Neural cell (in vitro differentiated cells): ENCODE measurements around the gene ZNF497. TPM values are rescaled to one million over a fixed set of nuclear protein-coding genes. Genes with fewer than 3 reads are reported as not detected.

ENCODE experiments used
- H2AFZ ChIP-seq: fragments of 200-600, 300-800 bp; sonication (generic), shearing (Covaris generic); 2 replicates; pipeline ENCODE4 v1.6.0; 2014; ENCODE audit warnings: low read depth, mild to moderate bottlenecking, antibody characterized with exemption, low read length, moderate library complexity
- H3F3A ChIP-seq: fragments of 200-600 bp; shearing (Covaris generic); 2 replicates; pipeline ENCODE4 v1.6.1; 2016; ENCODE audit warnings: mild to moderate bottlenecking, moderate library complexity, mixed read lengths, antibody characterized with exemption, low read length; ENCODE audit not compliant: insufficient read depth, poor library complexity, severe bottlenecking
- H3K27ac ChIP-seq: fragments of 200-600, 300-800 bp; sonication (generic), shearing (Covaris generic); 2 replicates; pipeline ENCODE4 v1.5.1; 2014; ENCODE audit warnings: mild to moderate bottlenecking, low read length, moderate library complexity
- H3K27me3 ChIP-seq: fragments of 300-800, 200-600 bp; sonication (generic), shearing (Covaris generic); 2 replicates; pipeline ENCODE4 v1.6.0; 2014; ENCODE audit warnings: mild to moderate bottlenecking, low read depth, low read length, moderate library complexity; ENCODE audit not compliant: insufficient read depth
- H3K36me3 ChIP-seq: fragments of 300-800, 200-600 bp; sonication (generic), shearing (Covaris generic); 2 replicates; pipeline ENCODE4 v1.5.1; 2014; ENCODE audit warnings: mild to moderate bottlenecking, antibody characterized with exemption, low read length, moderate library complexity; ENCODE audit not compliant: insufficient read depth
- H3K4me2 ChIP-seq: fragments of 300-800, 200-600 bp; sonication (generic), shearing (Covaris generic); 2 replicates; pipeline ENCODE4 v1.6.0; 2014; ENCODE audit warnings: mild to moderate bottlenecking, low read length
- H3K4me3 ChIP-seq: fragments of 300-800, 200-600 bp; sonication (generic), shearing (Covaris generic); 2 replicates; pipeline ENCODE4 v1.5.1; 2014; ENCODE audit warnings: mild to moderate bottlenecking, low read length, moderate library complexity
- H3K79me2 ChIP-seq: fragments of 200-600 bp; shearing (Covaris generic); replicated peaks from 2 replicates; pipeline ENCODE4 v1.6.0; 2014; ENCODE audit warnings: mild to moderate bottlenecking, low read length, moderate library complexity; ENCODE audit not compliant: insufficient read depth
- H3K9ac ChIP-seq: fragments of 300-800, 200-600 bp; sonication (generic), shearing (Covaris generic); 2 replicates; pipeline ENCODE4 v1.6.1; 2016; ENCODE audit warnings: mild to moderate bottlenecking, low read length, mixed read lengths
- H3K9me2 ChIP-seq: fragments of 200-600 bp; shearing (Covaris generic); 2 replicates; pipeline ENCODE4 v1.6.1; 2016; ENCODE audit warnings: mild to moderate bottlenecking, low read length, mixed read lengths; ENCODE audit not compliant: insufficient read depth
- H3K9me3 ChIP-seq: fragments of 200-600, 300-800 bp; sonication (generic), shearing (Covaris generic); 2 replicates; pipeline ENCODE4 v1.6.1; 2016; ENCODE audit warnings: mild to moderate bottlenecking, mixed run types, low read length, moderate library complexity, mixed read lengths
- H4K20me1 ChIP-seq: fragments of 200-600 bp; shearing (Covaris generic); 2 replicates; pipeline ENCODE4 v1.6.1; 2016; ENCODE audit warnings: mild to moderate bottlenecking, mixed run types; ENCODE audit not compliant: insufficient read depth
- CTCF ChIP-seq: fragments of 450-650 bp; IDR thresholded peaks from 2 replicates; pipeline ENCODE4 v1.5.1; 2014; ENCODE audit warnings: antibody characterized with exemption, mild to moderate bottlenecking, moderate library complexity; ENCODE audit not compliant: poor library complexity, severe bottlenecking
- EP300 ChIP-seq: fragments of 450-650 bp; conservative IDR thresholded peaks from 2 replicates; pipeline ENCODE4 v1.6.1; 2014; ENCODE audit warnings: antibody characterized with exemption, mild to moderate bottlenecking, moderate library complexity; ENCODE audit not compliant: poor library complexity, severe bottlenecking
- EZH2 ChIP-seq: fragments of 200-600, 300-800 bp; shearing (Covaris generic), sonication (generic); IDR thresholded peaks from 2 replicates; pipeline ENCODE4 v1.6.1; 2014; ENCODE audit warnings: antibody characterized with exemption, low read length, borderline replicate concordance, mild to moderate bottlenecking; ENCODE audit not compliant: insufficient read depth, poor library complexity, severe bottlenecking
- MXI1 ChIP-seq: fragments of 450-650 bp; conservative IDR thresholded peaks from 2 replicates; pipeline ENCODE4 v1.6.1; 2014; ENCODE audit warnings: antibody characterized with exemption, mild to moderate bottlenecking; ENCODE audit not compliant: poor library complexity, severe bottlenecking
- RAD21 ChIP-seq: fragments of 450-650 bp; conservative IDR thresholded peaks from 2 replicates; pipeline ENCODE4 v1.6.1; 2014; ENCODE audit warnings: antibody characterized with exemption, mild to moderate bottlenecking, moderate library complexity
- REST ChIP-seq: IDR thresholded peaks from 2 replicates; pipeline ENCODE4 v1.6.1; 2012; ENCODE audit warnings: borderline replicate concordance
- SMC3 ChIP-seq: fragments of 450-650 bp; conservative IDR thresholded peaks from 2 replicates; pipeline ENCODE4 v1.6.1; 2014; ENCODE audit warnings: antibody characterized with exemption, mild to moderate bottlenecking, moderate library complexity; ENCODE audit not compliant: poor library complexity
- TAF1 ChIP-seq: IDR thresholded peaks from 2 replicates; pipeline ENCODE4 v1.6.1; 2012; ENCODE audit warnings: low read depth
- polyA plus RNA-seq: library from polyadenylated mRNA; depleted of rRNA; stranded (reverse); fragments of >200 nt; gene quantifications from 2 replicates; pipeline ENCODE4 v1.2.3, GENCODE V29; 2014

The ZNF497 gene
- polyA plus RNA-seq, 1 donor from 2014 or later: 13.7 TPM

- Histone ChIP-seq H3K27ac (no peak overlapping the region), H3K4me3 (no peak overlapping the region)
- TF ChIP-seq REST (no peak), SMC3 (no peak), TAF1 (no peak), EP300 (no peak), RAD21 (no peak), EZH2 (no peak), MXI1 (no peak), CTCF (no peak)
Observed at GRCh38 chr19:58366585-58367430, 4.3 kb upstream of the ZNF497 start.

GRCh38 chr19:58364146-58364545 lies 1.6 kb upstream of the ZNF497 start:
- Histone ChIP-seq H3K9me2 (no peaks in the 10 kb centered on the region), H3K4me3 (no peak overlapping the region), H3K27me3 (no peaks in the 10 kb centered on the region), H3K4me2 (no peak overlapping the region), H3K9me3 (no peaks in the 10 kb centered on the region), H2AFZ (no peak overlapping the region), H4K20me1 (no peaks in the 10 kb centered on the region), H3K27ac (no peak overlapping the region), H3K36me3 (no peaks in the 10 kb centered on the region), H3K79me2 (no peaks in the 10 kb centered on the region), H3F3A (peaks cover 5% of the 10 kb centered on the region), H3K9ac (no peak overlapping the region)
- no peak for TF ChIP-seq CTCF

More at GRCh38 chr19:58366585-58367430, 4.3 kb upstream of the ZNF497 start:
- Histone ChIP-seq H3K9me2 (no peaks in the 10 kb centered on the region), H3K4me2 (no peak overlapping the region), H2AFZ (no peak overlapping the region), H3K9me3 (no peaks in the 10 kb centered on the region), H3K27me3 (no peaks in the 10 kb centered on the region), H3K9ac (no peak overlapping the region), H3K79me2 (no peaks in the 10 kb centered on the region), H3K36me3 (no peaks in the 10 kb centered on the region), H3F3A (peaks cover 5% of the 10 kb centered on the region), H4K20me1 (no peaks in the 10 kb centered on the region)
